GM13976 (cell line): ENCODE results near the gene REL.
"Not testable (repeated sequence)": the region's sequence is repeated elsewhere in the genome, so short reads cannot be mapped to it uniquely, and the experiment has no call there.

ENCODE experiments used
- DNase-seq: peaks from one replicate; pipeline ENCODE4 v3.0.0; 2012; ENCODE audit warnings: low spot score
- CTCF ChIP-seq: IDR thresholded peaks from 2 replicates; pipeline ENCODE4 v1.5.1; 2012; ENCODE audit warnings: borderline replicate concordance, mild to moderate bottlenecking; ENCODE audit not compliant: insufficient read depth; ENCODE audit errors: extremely low read depth, missing control alignments, control extremely low read depth
- in situ Hi-C: fragments of 300-500 bp; cut with MboI; formaldehyde crosslinking; loops from one replicate; pipeline ENCODE4 v1.12.0; 2022; ENCODE audit warnings: low sequenced_read_pairs, mixed read lengths, inconsistent platforms; ENCODE audit not compliant: unreplicated experiment

The REL gene

GRCh38 chr2:60886991-60887390 lies 5.6 kb downstream of the REL start:
- DNase-seq = no peak
- TF ChIP-seq CTCF = no peak

GRCh38 chr2:60888853-60889252 lies 7.5 kb downstream of the REL start:
- in situ Hi-C loops = no loop called here
- no peak for DNase-seq
- no peak for TF ChIP-seq CTCF

More at GRCh38 chr2:60886991-60887390, 5.6 kb downstream of the REL start:
- in situ Hi-C loops = no loop called here

- DNase-seq, in situ Hi-C loops: not testable (repeated sequence)
Measured at GRCh38 chr2:60889581-60890392, 8.4 kb downstream of the REL start.

- in situ Hi-C loops = no loop called here
- DNase-seq = no peak
- no peak for TF ChIP-seq CTCF
Measured at GRCh38 chr2:60890393-60890707, 9.0 kb downstream of the REL start.

- peak; percentile 33 for DNase-seq
- no peak for TF ChIP-seq CTCF
- in situ Hi-C loops = no loop called here
Measured at GRCh38 chr2:60891180-60891579, 9.8 kb downstream of the REL start.

GRCh38 chr2:60898567-60898966 lies 17.2 kb downstream of the REL start:
- no peak for TF ChIP-seq CTCF
- no peak for DNase-seq
- in situ Hi-C loops = no loop called here

GRCh38 chr2:60899230-60899891 lies 18.0 kb downstream of the REL start:
- in situ Hi-C loops = no loop called here
- DNase-seq = peak; percentile 55
- no peak for TF ChIP-seq CTCF
